ENCODE data around the gene SPRR4. TPM values are rescaled to one million over a fixed set of nuclear protein-coding genes. Genes with fewer than 3 reads are reported as not detected.

Gene SPRR4
- total RNA-seq, 1 experiment from 2014 or later, result not detected

DNA sequence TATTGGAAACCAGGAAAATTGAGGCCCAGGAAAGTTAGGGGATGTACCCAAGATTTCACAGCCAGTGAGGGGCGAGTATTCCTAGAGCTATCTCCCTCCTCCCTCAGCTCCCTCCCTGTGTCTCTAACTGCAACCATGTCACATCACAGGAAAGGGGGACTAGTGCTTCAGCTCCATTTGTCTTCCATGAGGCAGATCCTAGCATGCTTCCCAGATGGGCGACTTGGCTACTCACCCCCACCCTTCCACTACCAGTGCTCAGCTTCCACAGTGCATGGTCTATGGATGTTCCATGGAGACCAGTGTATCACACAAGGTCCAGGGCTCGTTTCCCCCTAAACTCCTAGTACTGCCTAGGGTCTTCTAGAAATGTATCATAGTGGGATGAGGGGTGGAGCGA is 4.6 kb upstream of the SPRR4 start:
- Mint-ChIP-seq H3K4me3 (ENCODE audit: unreplicated experiment) (no peak overlapping the region), H3K9me3 (ENCODE audit: unreplicated experiment) (no peaks in the 10 kb centered on the region), H3K27me3 (ENCODE audit: insufficient read depth, unreplicated experiment) (peaks cover 9% of the 10 kb centered on the region), H3K36me3 (ENCODE audit: insufficient read depth, unreplicated experiment) (no peaks in the 10 kb centered on the region), H3K27ac (ENCODE audit: unreplicated experiment) (no peak overlapping the region), H3K4me1 (ENCODE audit: low read depth, unreplicated experiment) (no peaks in the 10 kb centered on the region)
- no peaks in the 10 kb centered on the region for H3K4me1 ChIP-seq
- H3K27me3 ChIP-seq (replicated peaks; ENCODE audit: control insufficient read depth, insufficient read depth, low read length), result peaks cover 1% of the 10 kb centered on the region
- intact Hi-C loops (cut with micrococcal nuclease; ENCODE audit: unreplicated experiment), result no loop called here
- ChIA-PET CTCF (no interaction called here), POLR2A (no interaction called here)
- DNase-seq, result no peak
- H3K9me3 ChIP-seq, result no peaks in the 10 kb centered on the region
- H3K4me3 ChIP-seq (ENCODE audit: low read depth, low read length), result no peak overlapping the region
- no peaks in the 10 kb centered on the region for H3K36me3 ChIP-seq (ENCODE audit: control insufficient read depth, insufficient read depth, low read length)
- no TSS peak for BruUV-seq (replicated peaks)
- TF ChIP-seq, protein P1, sequence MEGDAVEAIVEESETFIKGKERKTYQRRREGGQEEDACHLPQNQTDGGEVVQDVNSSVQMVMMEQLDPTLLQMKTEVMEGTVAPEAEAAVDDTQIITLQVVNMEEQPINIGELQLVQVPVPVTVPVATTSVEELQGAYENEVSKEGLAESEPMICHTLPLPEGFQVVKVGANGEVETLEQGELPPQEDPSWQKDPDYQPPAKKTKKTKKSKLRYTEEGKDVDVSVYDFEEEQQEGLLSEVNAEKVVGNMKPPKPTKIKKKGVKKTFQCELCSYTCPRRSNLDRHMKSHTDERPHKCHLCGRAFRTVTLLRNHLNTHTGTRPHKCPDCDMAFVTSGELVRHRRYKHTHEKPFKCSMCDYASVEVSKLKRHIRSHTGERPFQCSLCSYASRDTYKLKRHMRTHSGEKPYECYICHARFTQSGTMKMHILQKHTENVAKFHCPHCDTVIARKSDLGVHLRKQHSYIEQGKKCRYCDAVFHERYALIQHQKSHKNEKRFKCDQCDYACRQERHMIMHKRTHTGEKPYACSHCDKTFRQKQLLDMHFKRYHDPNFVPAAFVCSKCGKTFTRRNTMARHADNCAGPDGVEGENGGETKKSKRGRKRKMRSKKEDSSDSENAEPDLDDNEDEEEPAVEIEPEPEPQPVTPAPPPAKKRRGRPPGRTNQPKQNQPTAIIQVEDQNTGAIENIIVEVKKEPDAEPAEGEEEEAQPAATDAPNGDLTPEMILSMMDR (IDR thresholded peaks at IDR 0.05; ENCODE audit: insufficient read depth in 1 of 2, low read depth in 1 of 2, low read length in 1 of 2, severe bottlenecking in 1 of 2, unreplicated experiment in 1 of 2), result no peak

DNA sequence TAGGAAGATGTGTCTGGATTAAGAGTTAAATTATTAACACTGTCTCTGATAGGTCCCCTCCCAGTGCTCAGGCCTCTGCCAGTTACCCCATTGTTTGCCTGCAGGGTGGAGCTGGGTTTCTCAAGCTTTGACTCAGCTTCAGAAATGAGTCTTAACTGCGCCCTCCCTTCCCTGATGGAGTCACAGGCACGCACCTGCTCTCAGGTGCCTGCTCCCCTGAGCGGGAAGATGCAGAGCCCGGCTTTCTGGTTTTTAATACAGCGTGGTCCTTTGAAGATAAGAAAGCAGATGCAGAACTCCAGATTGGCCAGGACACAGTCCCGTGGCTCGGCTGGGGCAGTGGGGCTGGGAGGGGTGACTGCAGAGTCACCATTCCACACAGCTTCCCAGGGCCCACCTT is 3.2 kb upstream of the SPRR4 start:
- POLR2A ChIA-PET, result no interaction called here
- CTCF ChIA-PET, result no interaction called here
- H3K36me3 Mint-ChIP-seq (ENCODE audit: insufficient read depth, unreplicated experiment), result no peaks in the 10 kb centered on the region
- peaks cover 9% of the 10 kb centered on the region for H3K27me3 Mint-ChIP-seq (ENCODE audit: insufficient read depth, unreplicated experiment)
- H3K9me3 Mint-ChIP-seq (ENCODE audit: unreplicated experiment), result no peaks in the 10 kb centered on the region
- H3K27ac Mint-ChIP-seq (ENCODE audit: unreplicated experiment), result no peak overlapping the region
- H3K4me3 ChIP-seq (ENCODE audit: low read depth, low read length), result no peak overlapping the region
- intact Hi-C loops (cut with micrococcal nuclease; ENCODE audit: unreplicated experiment), result no loop called here
- no peak for DNase-seq
- H3K4me1 ChIP-seq, result no peaks in the 10 kb centered on the region
- peaks cover 1% of the 10 kb centered on the region for H3K27me3 ChIP-seq (replicated peaks; ENCODE audit: control insufficient read depth, insufficient read depth, low read length)
- H3K36me3 ChIP-seq (ENCODE audit: control insufficient read depth, insufficient read depth, low read length), result no peaks in the 10 kb centered on the region
- H3K4me1 Mint-ChIP-seq (ENCODE audit: low read depth, unreplicated experiment), result no peaks in the 10 kb centered on the region
- TF ChIP-seq, protein P1 (IDR thresholded peaks at IDR 0.05; ENCODE audit: insufficient read depth in 1 of 2, low read depth in 1 of 2, low read length in 1 of 2, severe bottlenecking in 1 of 2, unreplicated experiment in 1 of 2), result no peak
- no TSS peak for BruUV-seq (replicated peaks)
- no peak overlapping the region for H3K4me3 Mint-ChIP-seq (ENCODE audit: unreplicated experiment)
- no peaks in the 10 kb centered on the region for H3K9me3 ChIP-seq

DNA sequence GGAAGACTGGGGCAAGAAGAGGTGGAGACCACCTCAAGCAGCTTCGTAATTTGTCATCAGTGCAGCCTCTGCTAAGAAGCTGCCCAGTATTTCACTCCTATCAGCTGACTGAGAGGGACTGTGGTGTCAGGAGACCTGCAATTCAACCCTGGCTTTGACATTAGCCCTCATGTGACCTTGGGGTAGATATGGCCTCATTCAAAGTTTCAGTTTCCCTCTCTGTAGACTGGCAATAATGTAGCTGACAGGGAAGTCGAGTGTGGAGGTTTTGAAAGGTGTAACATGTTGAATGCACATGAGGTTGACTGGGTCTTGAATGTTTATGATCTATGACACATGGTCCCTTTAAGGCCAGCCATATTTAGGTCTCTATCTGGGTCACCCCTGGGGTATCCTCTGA is 2.2 kb upstream of the SPRR4 start:
- H3K36me3 ChIP-seq (ENCODE audit: control insufficient read depth, insufficient read depth, low read length), result no peaks in the 10 kb centered on the region
- ChIA-PET POLR2A (no interaction called here), CTCF (no interaction called here)
- Mint-ChIP-seq H3K4me1 (ENCODE audit: low read depth, unreplicated experiment) (no peaks in the 10 kb centered on the region), H3K27ac (ENCODE audit: unreplicated experiment) (no peak overlapping the region), H3K4me3 (ENCODE audit: unreplicated experiment) (no peak overlapping the region), H3K27me3 (ENCODE audit: insufficient read depth, unreplicated experiment) (peaks cover 9% of the 10 kb centered on the region), H3K36me3 (ENCODE audit: insufficient read depth, unreplicated experiment) (no peaks in the 10 kb centered on the region), H3K9me3 (ENCODE audit: unreplicated experiment) (no peaks in the 10 kb centered on the region)
- H3K27me3 ChIP-seq (replicated peaks; ENCODE audit: control insufficient read depth, insufficient read depth, low read length), result peaks cover 1% of the 10 kb centered on the region
- BruUV-seq (replicated peaks), result no TSS peak
- TF ChIP-seq, protein P1 (IDR thresholded peaks at IDR 0.05; ENCODE audit: insufficient read depth in 1 of 2, low read depth in 1 of 2, low read length in 1 of 2, severe bottlenecking in 1 of 2, unreplicated experiment in 1 of 2), result no peak
- intact Hi-C loops (cut with micrococcal nuclease; ENCODE audit: unreplicated experiment), result no loop called here
- DNase-seq, result no peak
- H3K9me3 ChIP-seq, result no peaks in the 10 kb centered on the region
- no peaks in the 10 kb centered on the region for H3K4me1 ChIP-seq
- H3K4me3 ChIP-seq (ENCODE audit: low read depth, low read length), result no peak overlapping the region

Measured in Caco-2 (cell line).